ENCODE measurements around the gene PLCXD3.

Gene PLCXD3

GRCh38 chr5:41406936-41407335, 103.5 kb downstream of the PLCXD3 start:
- Histone ChIP-seq H3K36me3 (ENCODE audit: control insufficient read depth, insufficient read depth, low read length) (no peaks in the 10 kb centered on the region), H3K4me1 (ENCODE audit: control insufficient read depth, insufficient read depth, low read length) (no peaks in the 10 kb centered on the region), H3K27ac (ENCODE audit: low read depth, low read length) (no peak overlapping the region), H3K9ac (ENCODE audit: low read length) (no peak overlapping the region), H3K4me3 (ENCODE audit: low read length) (no peak overlapping the region), H3K27me3 (ENCODE audit: control insufficient read depth, insufficient read depth, low read length) (no peaks in the 10 kb centered on the region)

GRCh38 chr5:41406424-41406823, 104.0 kb downstream of the PLCXD3 start:
- Histone ChIP-seq H3K4me3 (ENCODE audit: low read length) (no peak overlapping the region), H3K9ac (ENCODE audit: low read length) (no peak overlapping the region), H3K27me3 (ENCODE audit: control insufficient read depth, insufficient read depth, low read length) (no peaks in the 10 kb centered on the region), H3K4me1 (ENCODE audit: control insufficient read depth, insufficient read depth, low read length) (no peaks in the 10 kb centered on the region), H3K27ac (ENCODE audit: low read depth, low read length) (no peak overlapping the region), H3K36me3 (ENCODE audit: control insufficient read depth, insufficient read depth, low read length) (no peaks in the 10 kb centered on the region)

- Histone ChIP-seq H3K36me3 (ENCODE audit: control insufficient read depth, insufficient read depth, low read length) (no peaks in the 10 kb centered on the region), H3K27ac (ENCODE audit: low read depth, low read length) (no peak overlapping the region), H3K4me3 (ENCODE audit: low read length) (no peak overlapping the region), H3K4me1 (ENCODE audit: control insufficient read depth, insufficient read depth, low read length) (no peaks in the 10 kb centered on the region), H3K9ac (ENCODE audit: low read length) (no peak overlapping the region), H3K27me3 (ENCODE audit: control insufficient read depth, insufficient read depth, low read length) (no peaks in the 10 kb centered on the region)
These were observed 105.6 kb downstream of the PLCXD3 start for GRCh38 chr5:41404757-41405156.

- H3K4me3 ChIP-seq (ENCODE audit: low read length): no peak overlapping the region
- H3K27ac ChIP-seq (ENCODE audit: low read depth, low read length): no peak overlapping the region
- no peaks in the 10 kb centered on the region for H3K36me3 ChIP-seq (ENCODE audit: control insufficient read depth, insufficient read depth, low read length)
- H3K27me3 ChIP-seq (ENCODE audit: control insufficient read depth, insufficient read depth, low read length): no peaks in the 10 kb centered on the region
- no peak overlapping the region for H3K9ac ChIP-seq (ENCODE audit: low read length)
- H3K4me1 ChIP-seq (ENCODE audit: control insufficient read depth, insufficient read depth, low read length): no peaks in the 10 kb centered on the region
These were observed 106.6 kb downstream of the PLCXD3 start for GRCh38 chr5:41403846-41404245.

GRCh38 chr5:41402845-41403244, 107.6 kb downstream of the PLCXD3 start:
- Histone ChIP-seq H3K4me3 (ENCODE audit: low read length) (no peak overlapping the region), H3K27ac (ENCODE audit: low read depth, low read length) (no peak overlapping the region), H3K9ac (ENCODE audit: low read length) (no peak overlapping the region), H3K4me1 (ENCODE audit: control insufficient read depth, insufficient read depth, low read length) (no peaks in the 10 kb centered on the region), H3K27me3 (ENCODE audit: control insufficient read depth, insufficient read depth, low read length) (no peaks in the 10 kb centered on the region), H3K36me3 (ENCODE audit: control insufficient read depth, insufficient read depth, low read length) (no peaks in the 10 kb centered on the region)

- no peak overlapping the region for H3K27ac ChIP-seq (ENCODE audit: low read depth, low read length)
- H3K27me3 ChIP-seq (ENCODE audit: control insufficient read depth, insufficient read depth, low read length): no peaks in the 10 kb centered on the region
- no peak overlapping the region for H3K9ac ChIP-seq (ENCODE audit: low read length)
- no peaks in the 10 kb centered on the region for H3K36me3 ChIP-seq (ENCODE audit: control insufficient read depth, insufficient read depth, low read length)
- no peak overlapping the region for H3K4me3 ChIP-seq (ENCODE audit: low read length)
- H3K4me1 ChIP-seq (ENCODE audit: control insufficient read depth, insufficient read depth, low read length): no peaks in the 10 kb centered on the region
These were observed 110.6 kb downstream of the PLCXD3 start for GRCh38 chr5:41399839-41400238.

- no peak overlapping the region for H3K27ac ChIP-seq (ENCODE audit: low read depth, low read length)
- no peaks in the 10 kb centered on the region for H3K4me1 ChIP-seq (ENCODE audit: control insufficient read depth, insufficient read depth, low read length)
These were observed 118.4 kb downstream of the PLCXD3 start for GRCh38 chr5:41392016-41392415.

GRCh38 chr5:41374631-41375030, 135.8 kb downstream of the PLCXD3 start:
- Histone ChIP-seq H3K4me3 (ENCODE audit: low read length) (no peak overlapping the region), H3K9ac (ENCODE audit: low read length) (no peak overlapping the region), H3K4me1 (ENCODE audit: control insufficient read depth, insufficient read depth, low read length) (no peaks in the 10 kb centered on the region), H3K27me3 (ENCODE audit: control insufficient read depth, insufficient read depth, low read length) (no peaks in the 10 kb centered on the region), H3K36me3 (ENCODE audit: control insufficient read depth, insufficient read depth, low read length) (no peaks in the 10 kb centered on the region), H3K27ac (ENCODE audit: low read depth, low read length) (no peak overlapping the region)

More at GRCh38 chr5:41392016-41392415, 118.4 kb downstream of the PLCXD3 start:
- no peak overlapping the region for H3K9ac ChIP-seq (ENCODE audit: low read length)
- no peak overlapping the region for H3K4me3 ChIP-seq (ENCODE audit: low read length)
- H3K36me3 ChIP-seq (ENCODE audit: control insufficient read depth, insufficient read depth, low read length): no peaks in the 10 kb centered on the region
- H3K27me3 ChIP-seq (ENCODE audit: control insufficient read depth, insufficient read depth, low read length): no peaks in the 10 kb centered on the region

- no peak overlapping the region for H3K4me3 ChIP-seq (ENCODE audit: low read length)
- no peaks in the 10 kb centered on the region for H3K36me3 ChIP-seq (ENCODE audit: control insufficient read depth, insufficient read depth, low read length)
- no peak overlapping the region for H3K9ac ChIP-seq (ENCODE audit: low read length)
- no peak overlapping the region for H3K27ac ChIP-seq (ENCODE audit: low read depth, low read length)
- no peaks in the 10 kb centered on the region for H3K4me1 ChIP-seq (ENCODE audit: control insufficient read depth, insufficient read depth, low read length)
- H3K27me3 ChIP-seq (ENCODE audit: control insufficient read depth, insufficient read depth, low read length): no peaks in the 10 kb centered on the region
These were observed 137.2 kb downstream of the PLCXD3 start for GRCh38 chr5:41373230-41373629.

GRCh38 chr5:41371738-41372137, 138.7 kb downstream of the PLCXD3 start:
- no peak overlapping the region for H3K4me3 ChIP-seq (ENCODE audit: low read length)
- H3K36me3 ChIP-seq (ENCODE audit: control insufficient read depth, insufficient read depth, low read length): no peaks in the 10 kb centered on the region
- H3K27me3 ChIP-seq (ENCODE audit: control insufficient read depth, insufficient read depth, low read length): no peaks in the 10 kb centered on the region
- no peaks in the 10 kb centered on the region for H3K4me1 ChIP-seq (ENCODE audit: control insufficient read depth, insufficient read depth, low read length)
- no peak overlapping the region for H3K27ac ChIP-seq (ENCODE audit: low read depth, low read length)
- no peak overlapping the region for H3K9ac ChIP-seq (ENCODE audit: low read length)

- Histone ChIP-seq H3K9ac (ENCODE audit: low read length) (no peak overlapping the region), H3K27me3 (ENCODE audit: control insufficient read depth, insufficient read depth, low read length) (no peaks in the 10 kb centered on the region), H3K27ac (ENCODE audit: low read depth, low read length) (no peak overlapping the region), H3K4me3 (ENCODE audit: low read length) (no peak overlapping the region), H3K4me1 (ENCODE audit: control insufficient read depth, insufficient read depth, low read length) (no peaks in the 10 kb centered on the region), H3K36me3 (ENCODE audit: control insufficient read depth, insufficient read depth, low read length) (no peaks in the 10 kb centered on the region)
These were observed 139.9 kb downstream of the PLCXD3 start for GRCh38 chr5:41370482-41370881.

GRCh38 chr5:41369799-41370198, 140.6 kb downstream of the PLCXD3 start:
- H3K9ac ChIP-seq (ENCODE audit: low read length): no peak overlapping the region
- H3K27ac ChIP-seq (ENCODE audit: low read depth, low read length): no peak overlapping the region
- H3K27me3 ChIP-seq (ENCODE audit: control insufficient read depth, insufficient read depth, low read length): no peaks in the 10 kb centered on the region
- H3K4me3 ChIP-seq (ENCODE audit: low read length): no peak overlapping the region
- H3K4me1 ChIP-seq (ENCODE audit: control insufficient read depth, insufficient read depth, low read length): no peaks in the 10 kb centered on the region
- H3K36me3 ChIP-seq (ENCODE audit: control insufficient read depth, insufficient read depth, low read length): no peaks in the 10 kb centered on the region

- no peaks in the 10 kb centered on the region for H3K36me3 ChIP-seq (ENCODE audit: control insufficient read depth, insufficient read depth, low read length)
- no peak overlapping the region for H3K4me3 ChIP-seq (ENCODE audit: low read length)
- H3K4me1 ChIP-seq (ENCODE audit: control insufficient read depth, insufficient read depth, low read length): no peaks in the 10 kb centered on the region
- H3K27ac ChIP-seq (ENCODE audit: low read depth, low read length): no peak overlapping the region
- no peak overlapping the region for H3K9ac ChIP-seq (ENCODE audit: low read length)
- H3K27me3 ChIP-seq (ENCODE audit: control insufficient read depth, insufficient read depth, low read length): no peaks in the 10 kb centered on the region
These were observed 142.2 kb downstream of the PLCXD3 start for GRCh38 chr5:41368158-41368557.

Data from rectal smooth muscle tissue (tissue), 1 donor.